NCI-H1105 (cell line): Measurements from ENCODE around the gene ANKRD28.

Experiments
- DNase-seq: peaks from one replicate; lab custom pipeline; 2025; lab: John Stamatoyannopoulos, UW

ANKRD28 gene

DNA sequence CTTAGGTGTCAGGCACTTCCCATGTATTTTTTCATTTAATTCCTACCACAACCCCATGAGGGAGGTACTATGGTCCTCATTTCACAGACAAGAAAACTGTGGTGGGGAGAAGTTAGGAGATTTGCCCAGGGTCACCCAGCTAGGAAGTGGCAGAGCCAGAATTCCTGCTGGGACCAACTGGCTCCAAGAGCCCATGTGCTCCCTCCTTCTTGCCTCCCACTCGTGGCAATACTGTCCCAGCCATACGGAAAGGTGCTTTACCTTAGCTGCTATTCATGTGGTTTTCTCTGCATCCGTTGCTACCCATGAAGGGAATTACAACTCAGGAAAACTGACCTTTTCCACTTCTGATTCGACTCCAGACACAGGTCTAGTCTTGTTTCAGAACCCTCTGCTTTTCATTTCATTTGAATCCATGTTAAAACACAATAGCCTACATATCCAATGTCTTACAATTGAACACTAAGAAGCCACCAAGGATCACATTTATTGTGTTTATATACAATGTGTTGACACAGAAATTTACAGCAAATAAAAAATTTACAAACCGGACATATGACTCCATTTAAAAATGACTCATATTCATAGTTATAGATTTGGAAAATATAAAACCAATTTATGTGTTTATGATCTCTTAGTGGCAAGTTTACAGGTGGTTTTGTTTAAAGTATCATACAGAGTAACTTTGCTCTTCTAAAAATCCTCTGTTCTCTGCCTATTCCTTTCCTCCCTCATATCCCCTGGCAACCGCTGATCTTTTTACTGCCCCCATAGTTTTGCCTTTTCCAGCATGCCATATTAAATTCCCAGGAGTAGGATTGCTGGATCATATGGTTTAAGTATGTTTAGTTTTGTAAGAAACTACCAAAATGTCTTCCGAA is 137.5 kb downstream of the ANKRD28 start:
- DNase-seq = no peak

DNA sequence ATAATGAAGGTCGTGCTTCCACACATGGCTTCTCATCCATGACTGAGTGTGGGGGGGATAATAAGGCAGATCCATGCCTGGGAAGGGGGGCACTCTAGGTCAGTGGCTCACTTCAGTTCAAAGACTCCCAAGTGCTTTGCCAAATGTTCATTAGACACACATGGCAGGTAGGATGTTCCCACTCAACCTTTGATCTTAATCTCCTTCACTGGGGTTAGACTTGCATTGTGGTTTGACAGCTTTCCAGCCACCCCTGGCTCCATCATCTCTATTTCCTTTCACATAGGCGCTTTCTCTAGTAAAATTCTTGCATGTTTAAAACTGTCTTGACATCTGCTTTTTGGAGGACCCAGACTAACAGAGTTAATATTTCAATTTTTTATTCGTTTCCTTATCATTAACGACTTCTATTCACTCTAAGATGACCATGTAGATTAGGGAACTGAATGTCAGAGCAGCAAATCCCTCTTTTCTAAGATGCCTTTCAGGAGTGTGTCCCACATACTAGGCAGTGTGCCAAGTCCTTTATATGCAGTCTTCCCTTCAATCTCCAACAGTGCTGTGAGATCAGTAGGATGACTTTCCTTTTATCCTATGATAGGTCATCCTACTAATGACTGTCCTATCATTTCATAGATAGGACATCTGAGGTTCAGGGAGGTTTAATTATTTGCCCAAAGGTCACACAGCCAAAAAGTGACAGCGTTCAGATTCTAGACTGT is 138.4 kb downstream of the ANKRD28 start:
- DNase-seq = no peak

DNA sequence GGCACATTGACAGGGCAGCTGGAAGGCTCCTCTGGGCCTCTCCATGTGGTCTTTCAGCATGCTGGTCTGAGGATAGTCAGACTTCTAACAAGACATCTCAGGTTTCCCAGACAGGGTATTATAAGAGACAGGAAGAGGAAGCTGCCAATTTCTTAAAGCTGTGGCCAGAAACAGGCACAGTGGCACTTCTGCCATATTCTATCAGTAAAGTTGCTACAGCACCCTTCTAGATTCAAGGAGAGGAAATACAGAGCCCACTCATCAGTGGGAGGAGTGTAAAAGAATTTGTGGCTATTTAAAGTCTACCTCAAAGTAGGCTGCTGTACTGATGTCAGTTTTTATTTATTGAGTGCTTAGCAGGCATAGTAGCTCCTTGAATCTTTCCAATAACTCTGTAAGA is 140.8 kb downstream of the ANKRD28 start:
- DNase-seq = no peak

GRCh38 chr3:15656342-15656741 is 141.4 kb downstream of the ANKRD28 start:
- no peak for DNase-seq

DNA sequence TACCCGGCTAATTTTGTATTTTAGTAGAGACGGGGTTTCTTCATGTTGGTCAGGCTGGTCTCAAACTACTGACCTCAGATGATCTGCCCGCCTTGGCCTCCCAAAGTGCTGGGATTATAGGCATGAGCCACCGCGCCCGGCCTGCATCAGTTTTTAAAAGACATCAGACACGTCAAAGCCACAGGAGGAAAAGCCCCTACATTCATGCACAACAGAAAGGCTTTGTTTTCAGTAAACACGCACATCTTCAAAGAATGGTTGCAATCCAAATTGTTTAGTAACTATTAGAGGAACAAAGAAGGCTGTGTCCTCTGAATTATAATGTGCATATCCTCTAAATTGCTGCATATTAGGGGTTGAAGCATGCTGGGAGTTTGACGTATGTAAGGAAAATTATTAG is 142.9 kb downstream of the ANKRD28 start:
- no peak for DNase-seq

DNA sequence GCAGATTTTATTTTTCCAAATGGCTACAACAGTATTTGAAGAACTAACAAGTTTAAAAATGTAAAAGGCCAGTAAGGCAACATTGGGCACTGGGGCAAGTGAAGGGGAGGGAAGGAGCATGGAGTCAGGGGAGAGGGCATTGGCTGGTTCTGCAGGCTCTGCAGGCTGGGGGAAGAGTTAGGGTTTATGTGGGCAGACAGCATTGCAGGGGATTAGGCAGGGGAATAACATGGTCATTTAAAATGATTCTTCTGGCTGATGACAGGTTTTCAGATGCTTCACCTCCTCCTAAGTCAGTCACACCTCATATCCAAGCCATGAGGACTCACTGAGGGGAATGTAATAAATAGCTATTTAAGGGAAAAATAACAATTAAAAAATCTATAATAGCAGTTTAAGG is 143.7 kb downstream of the ANKRD28 start:
- no peak for DNase-seq

- DNase-seq = no peak
These were observed 144.5 kb downstream of the ANKRD28 start for GRCh38 chr3:15653321-15653720.

DNA sequence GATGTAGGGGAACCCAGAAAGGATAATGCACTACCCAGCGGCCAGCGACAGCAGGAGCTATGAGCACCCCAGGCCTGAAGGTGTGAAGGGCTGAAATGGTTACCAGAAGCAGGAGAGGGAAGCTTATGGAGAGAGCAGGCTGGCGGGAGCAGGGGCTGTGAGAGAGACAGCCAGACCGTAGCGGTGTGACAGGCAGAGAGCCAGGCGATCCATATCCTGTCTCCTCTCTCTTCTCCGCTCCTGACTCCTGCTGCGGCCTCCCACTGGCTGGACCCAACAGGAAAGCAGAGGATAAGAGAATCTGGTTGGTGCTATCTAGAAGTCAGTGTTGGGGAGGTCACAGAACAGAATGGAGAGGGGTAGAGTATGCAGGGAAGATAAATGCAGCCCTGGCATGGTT is 146.4 kb downstream of the ANKRD28 start:
- no peak for DNase-seq

DNA sequence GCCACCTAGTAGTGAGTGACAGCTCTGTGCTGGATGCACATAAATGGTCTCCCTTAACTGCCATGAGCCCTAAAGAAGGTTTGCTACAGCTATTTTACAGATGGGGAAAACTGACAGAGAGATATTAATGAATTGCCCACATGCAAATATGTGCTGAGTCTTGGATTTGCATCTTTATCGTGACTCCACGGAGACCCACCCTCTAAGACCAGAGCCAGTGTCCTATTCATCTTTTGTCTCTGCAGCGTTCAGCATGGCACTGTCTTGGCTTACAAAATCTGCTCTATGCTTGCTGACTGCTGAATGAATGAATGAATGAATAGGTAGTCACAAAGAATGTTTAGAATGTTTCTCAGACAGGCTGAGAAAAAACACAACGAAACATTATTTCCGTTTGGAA is 147.9 kb downstream of the ANKRD28 start:
- DNase-seq = no peak

- no peak for DNase-seq
These were observed 148.4 kb downstream of the ANKRD28 start for GRCh38 chr3:15649341-15649740.

- no peak for DNase-seq
These were observed 150.1 kb downstream of the ANKRD28 start for GRCh38 chr3:15647611-15648167.

GRCh38 chr3:15646851-15647511 is 150.8 kb downstream of the ANKRD28 start:
- no peak for DNase-seq

GRCh38 chr3:15645740-15646501 is 151.9 kb downstream of the ANKRD28 start:
- no peak for DNase-seq

- DNase-seq = no peak
These were observed 152.5 kb downstream of the ANKRD28 start for GRCh38 chr3:15645246-15645645.

DNA sequence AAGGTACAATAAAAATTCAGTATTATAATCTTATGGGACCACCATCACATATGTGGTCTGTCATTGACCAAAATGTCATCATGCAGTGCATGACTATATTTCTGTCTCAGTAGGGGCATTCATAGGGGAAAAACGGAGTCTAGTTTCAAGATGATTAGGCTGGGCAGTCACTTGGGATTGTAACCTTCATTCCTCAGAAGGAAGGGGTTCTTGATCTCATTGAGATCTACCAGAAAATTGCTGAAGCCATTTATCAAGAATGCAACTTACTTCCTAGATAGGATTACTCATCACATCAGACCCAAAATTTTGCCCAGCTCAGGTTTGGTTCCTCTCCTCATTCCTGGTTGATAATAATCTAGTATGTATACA is 158.9 kb downstream of the ANKRD28 start:
- DNase-seq = no peak

DNA sequence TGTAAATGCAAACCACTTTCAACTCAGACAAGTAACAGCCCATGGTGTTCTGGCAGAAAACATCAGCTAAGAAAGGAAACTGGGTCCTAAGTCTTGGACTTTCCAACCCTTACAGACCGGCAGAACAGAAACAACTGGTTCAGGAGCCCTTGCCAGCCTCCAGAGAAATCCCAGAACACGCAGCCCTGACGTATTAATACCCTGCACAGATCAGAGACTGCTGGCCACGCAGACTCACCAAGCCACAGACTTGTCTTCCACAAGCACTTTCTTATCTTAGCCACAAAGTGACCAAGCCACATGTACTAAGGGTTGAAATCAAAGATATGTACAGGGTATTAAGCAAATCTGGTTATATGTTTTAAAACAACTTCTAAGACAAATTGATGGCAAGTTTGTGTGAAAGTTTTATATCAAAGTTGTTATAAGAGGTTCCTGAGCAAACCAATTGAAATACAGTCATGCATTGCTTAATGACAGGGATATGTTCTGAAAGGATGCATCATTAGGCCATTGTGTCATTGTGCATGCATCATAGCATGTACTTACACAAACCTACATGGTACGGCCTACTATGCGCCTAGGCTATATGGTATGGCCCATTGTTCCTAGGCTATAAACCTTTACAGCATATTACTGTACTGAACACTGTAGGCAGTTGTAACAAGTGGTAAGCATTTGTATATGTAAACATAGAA is 159.4 kb downstream of the ANKRD28 start:
- DNase-seq = no peak

DNA sequence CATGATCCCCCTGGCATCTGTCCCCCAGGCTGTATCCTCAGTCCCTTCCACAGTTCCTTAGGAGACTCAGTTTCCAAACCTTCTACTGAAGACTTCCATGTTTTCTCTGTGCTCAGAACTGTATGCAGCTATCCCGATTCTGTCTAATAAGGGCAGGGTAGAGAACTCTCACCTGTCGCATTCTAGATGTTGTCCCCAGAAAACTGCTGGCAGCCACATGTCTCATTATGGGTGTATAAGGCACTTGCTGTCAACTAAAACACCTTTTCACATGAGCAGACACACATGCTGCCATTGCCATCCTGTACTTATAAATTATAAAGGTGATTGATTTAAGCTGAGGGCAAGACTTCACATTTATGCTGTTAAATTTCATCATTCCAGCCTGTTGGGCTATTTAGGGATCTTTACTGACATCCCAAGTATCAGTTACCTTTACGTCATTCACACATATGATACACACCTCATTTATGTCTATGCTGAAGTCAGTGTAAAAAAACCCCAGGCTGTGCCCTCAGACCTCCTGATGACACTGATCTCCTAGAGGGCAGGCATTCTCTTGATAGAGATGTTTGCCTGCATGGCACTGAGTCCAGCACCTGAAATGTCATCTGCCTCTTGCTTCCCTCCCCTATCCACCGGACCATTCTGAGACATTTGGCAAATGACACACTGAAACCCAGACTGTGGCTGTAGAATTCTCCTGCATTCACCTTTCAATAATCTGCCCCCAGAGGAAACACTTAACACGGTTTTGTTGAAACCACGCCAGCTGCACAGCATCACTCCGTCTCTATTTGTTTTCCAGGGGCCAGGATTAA is 160.4 kb downstream of the ANKRD28 start:
- DNase-seq = no peak

GRCh38 chr3:15636028-15636709 is 161.6 kb downstream of the ANKRD28 start:
- no peak for DNase-seq

DNA sequence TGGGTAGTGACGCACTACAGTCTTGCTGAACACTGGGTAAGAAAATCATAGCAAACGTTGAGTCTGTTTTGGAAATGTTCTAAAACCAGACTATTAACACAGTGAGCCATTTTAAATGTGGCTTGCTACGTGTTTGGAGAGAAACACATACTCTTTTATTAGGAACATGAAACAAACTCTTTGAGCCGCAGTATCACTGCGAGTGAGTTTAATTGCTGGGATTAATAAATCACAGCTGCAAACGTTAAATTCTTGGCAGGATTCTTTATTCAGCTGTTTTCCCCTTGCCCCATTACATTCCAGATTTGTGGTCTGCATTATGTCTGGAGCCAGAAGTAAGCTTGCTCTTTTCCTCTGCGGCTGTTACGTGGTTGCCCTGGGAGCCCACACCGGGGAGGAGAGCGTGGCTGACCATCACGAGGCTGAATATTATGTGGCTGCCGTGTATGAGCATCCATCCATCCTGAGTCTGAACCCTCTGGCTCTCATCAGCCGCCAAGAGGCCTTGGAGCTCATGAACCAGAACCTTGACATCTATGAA is 162.6 kb downstream of the ANKRD28 start:
- no peak for DNase-seq
